GOT3 (cell line): Measurements from ENCODE around the gene UNC5C.

Experiments
- DNase-seq: peaks from one replicate; lab custom pipeline; 2025; ENCODE audit warnings: mixed read lengths; lab: John Stamatoyannopoulos, UW

The UNC5C gene

GRCh38 chr4:95124906-95125504 lies 423.8 kb downstream of the UNC5C start:
- no peak for DNase-seq

DNA sequence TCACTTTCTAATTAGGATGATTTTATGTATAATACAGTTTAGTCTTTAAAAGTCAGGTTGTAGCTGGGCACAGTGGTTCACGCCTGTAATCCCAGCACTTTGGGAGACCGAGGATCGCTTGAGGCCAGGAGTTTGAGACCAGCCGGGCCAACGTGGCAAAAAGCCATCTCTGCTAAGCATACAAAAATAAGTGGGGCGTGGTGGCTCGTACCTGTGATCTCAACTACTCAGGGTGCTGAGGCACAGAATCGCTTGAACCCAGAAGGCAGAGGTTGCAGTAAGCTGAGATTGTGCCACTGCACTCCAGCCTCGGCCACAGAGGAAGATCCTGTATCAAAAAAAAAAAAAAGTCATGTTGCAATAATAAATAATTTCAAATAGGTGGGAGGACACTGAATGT lies 426.8 kb downstream of the UNC5C start:
- no peak for DNase-seq

- no peak for DNase-seq
These were observed 428.3 kb downstream of the UNC5C start for GRCh38 chr4:95120456-95120855.

- no peak for DNase-seq
These were observed 430.3 kb downstream of the UNC5C start for GRCh38 chr4:95118497-95118896.

DNA sequence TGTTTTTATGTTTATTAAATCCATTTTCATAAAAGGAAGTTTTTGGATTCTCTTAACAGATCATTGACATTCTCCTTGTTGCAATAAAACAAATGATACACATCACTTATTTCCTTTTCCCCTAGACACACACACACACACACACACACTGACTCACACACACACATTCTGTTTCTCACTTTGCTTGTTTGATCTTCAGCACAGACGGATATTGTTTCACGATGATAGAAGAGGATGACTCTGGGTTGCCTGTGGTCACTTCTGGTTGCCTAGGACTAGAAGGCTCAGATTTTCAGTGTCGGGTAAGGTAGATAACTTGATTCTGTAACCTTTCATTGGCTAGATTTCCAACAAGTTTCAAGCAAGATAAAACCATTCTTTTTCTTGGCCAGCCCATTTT lies 434.3 kb downstream of the UNC5C start:
- DNase-seq = no peak
